HG03378 (cell line): ENCODE measurements around the gene GPATCH3.
"Not testable (repeated sequence)": the region's sequence is repeated elsewhere in the genome, so short reads cannot be mapped to it uniquely, and the experiment has no call there.

Source experiments
- ATAC-seq: cut with Tn5 transposase; IDR thresholded peaks from one replicate; pipeline ENCODE4 v1.9.1; 2021; ENCODE audit warnings: mild to moderate bottlenecking, moderate library complexity; ENCODE audit not compliant: unreplicated experiment

GPATCH3 gene

DNA sequence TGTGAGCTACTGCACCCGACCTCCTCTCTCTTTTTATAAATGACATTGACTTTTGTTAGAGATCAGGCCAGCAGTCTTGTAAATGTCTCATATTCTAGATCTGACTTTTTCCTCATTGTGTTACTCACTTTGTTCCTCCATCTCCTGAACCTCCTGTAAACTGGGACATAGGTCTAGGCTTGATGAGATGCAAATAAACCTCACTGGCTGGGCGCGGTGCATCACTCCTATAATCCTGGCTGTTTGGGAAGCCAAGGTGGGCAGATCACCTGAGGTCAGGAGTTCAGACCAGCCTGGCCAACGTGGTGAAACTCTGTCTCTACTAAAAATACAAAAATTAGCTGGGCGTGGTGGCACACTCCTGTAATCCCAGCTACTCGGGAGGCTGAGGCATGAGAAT, 52.4 kb downstream of the GPATCH3 start:
- not testable (repeated sequence) for ATAC-seq

- ATAC-seq = no peak
Measured at GRCh38 chr1:26844424-26845196, 55.7 kb downstream of the GPATCH3 start.
